ENCODE results near the gene PM20D2. TPM values are rescaled to one million over a fixed set of nuclear protein-coding genes. Genes with fewer than 3 reads are reported as not detected.

Gene PM20D2
- polyA plus RNA-seq, 4 donors: 2.4 to 31.3 (median 7.6) TPM

- 55 to 72% (median 64%) methylated on average over 2 of the region's 2 CpGs for WGBS, 3 donors
- Histone ChIP-seq H3K4me3 (ENCODE audit: low read depth in 1 of 3, low read length in 3 of 3) (no peak overlapping the region), H3K27ac (ENCODE audit: low read depth in 1 of 3, low read length in 2 of 3) (no peak overlapping the region), H3K4me1 (ENCODE audit: control insufficient read depth in 3 of 3, insufficient read depth in 2 of 3, low read depth in 1 of 3, low read length in 2 of 3) (no peaks in the 10 kb centered on the region), H3K27me3 (ENCODE audit: control insufficient read depth in 3 of 3, insufficient read depth in 3 of 3, low read length in 3 of 3) (no peaks in the 10 kb centered on the region), H3K9me3 (ENCODE audit: control insufficient read depth in 2 of 2, insufficient read depth in 1 of 2, low read depth in 1 of 2, low read length in 1 of 2) (peaks cover 0 to 12% of the 10 kb centered on the region in 2 donors), H3K36me3 (ENCODE audit: control insufficient read depth in 3 of 3, insufficient read depth in 2 of 3, low read depth in 1 of 3, low read length in 3 of 3) (no peaks in the 10 kb centered on the region)
- DNase-seq (no peak), FAIRE-seq (no peak)
Measured at GRCh38 chr6:89199579-89199978, 53.7 kb downstream of the PM20D2 start.

GRCh38 chr6:89200706-89201215, 54.9 kb downstream of the PM20D2 start:
- FAIRE-seq (no peak), DNase-seq (no peak)
- H3K27me3 ChIP-seq (ENCODE audit: control insufficient read depth in 3 of 3, insufficient read depth in 3 of 3, low read length in 3 of 3): no peaks in the 10 kb centered on the region
- no peaks in the 10 kb centered on the region for H3K36me3 ChIP-seq (ENCODE audit: control insufficient read depth in 3 of 3, insufficient read depth in 2 of 3, low read depth in 1 of 3, low read length in 3 of 3)
- H3K9me3 ChIP-seq (ENCODE audit: control insufficient read depth in 2 of 2, insufficient read depth in 1 of 2, low read depth in 1 of 2, low read length in 1 of 2): peaks cover 0 to 4% of the 10 kb centered on the region in 2 donors
- H3K4me1 ChIP-seq (ENCODE audit: control insufficient read depth in 3 of 3, insufficient read depth in 2 of 3, low read depth in 1 of 3, low read length in 2 of 3): no peaks in the 10 kb centered on the region
- H3K4me3 ChIP-seq (ENCODE audit: low read depth in 1 of 3, low read length in 3 of 3): no peak overlapping the region
- no peak overlapping the region for H3K27ac ChIP-seq (ENCODE audit: low read depth in 1 of 3, low read length in 2 of 3)
- 87 to 91% (median 90%) methylated on average over 7 of the region's 7 CpGs for WGBS, 3 donors

- no peak overlapping the region for H3K27ac ChIP-seq (ENCODE audit: low read depth in 1 of 3, low read length in 2 of 3)
- 78 to 91% (median 83%) methylated on average over 11 of the region's 11 CpGs for WGBS, 3 donors
- no peak for FAIRE-seq
- H3K36me3 ChIP-seq (ENCODE audit: control insufficient read depth in 3 of 3, insufficient read depth in 2 of 3, low read depth in 1 of 3, low read length in 3 of 3): no peaks in the 10 kb centered on the region
- H3K9me3 ChIP-seq (ENCODE audit: control insufficient read depth in 2 of 2, insufficient read depth in 1 of 2, low read depth in 1 of 2, low read length in 1 of 2): no peaks in the 10 kb centered on the region
- no peaks in the 10 kb centered on the region for H3K27me3 ChIP-seq (ENCODE audit: control insufficient read depth in 3 of 3, insufficient read depth in 3 of 3, low read length in 3 of 3)
- no peak for DNase-seq
- no peaks in the 10 kb centered on the region for H3K4me1 ChIP-seq (ENCODE audit: control insufficient read depth in 3 of 3, insufficient read depth in 2 of 3, low read depth in 1 of 3, low read length in 2 of 3)
- H3K4me3 ChIP-seq (ENCODE audit: low read depth in 1 of 3, low read length in 3 of 3): no peak overlapping the region
Measured at GRCh38 chr6:89204096-89204495, 58.2 kb downstream of the PM20D2 start.

GRCh38 chr6:89205819-89206218, 60.0 kb downstream of the PM20D2 start:
- Histone ChIP-seq H3K27me3 (ENCODE audit: control insufficient read depth in 3 of 3, insufficient read depth in 3 of 3, low read length in 3 of 3) (no peaks in the 10 kb centered on the region), H3K4me1 (ENCODE audit: control insufficient read depth in 3 of 3, insufficient read depth in 2 of 3, low read depth in 1 of 3, low read length in 2 of 3) (no peaks in the 10 kb centered on the region), H3K27ac (ENCODE audit: low read depth in 1 of 3, low read length in 2 of 3) (no peak overlapping the region), H3K36me3 (ENCODE audit: control insufficient read depth in 3 of 3, insufficient read depth in 2 of 3, low read depth in 1 of 3, low read length in 3 of 3) (no peaks in the 10 kb centered on the region), H3K4me3 (ENCODE audit: low read depth in 1 of 3, low read length in 3 of 3) (no peak overlapping the region), H3K9me3 (ENCODE audit: control insufficient read depth in 2 of 2, insufficient read depth in 1 of 2, low read depth in 1 of 2, low read length in 1 of 2) (no peaks in the 10 kb centered on the region)
- 65 to 78% (median 68%) methylated on average over 4 of the region's 4 CpGs for WGBS, 3 donors
- no peak for DNase-seq
- no peak for FAIRE-seq

- 61 to 95% (median 87%) methylated on average over 4 of the region's 4 CpGs for WGBS, 3 donors
- Histone ChIP-seq H3K27ac (ENCODE audit: low read depth in 1 of 3, low read length in 2 of 3) (no peak overlapping the region), H3K9me3 (ENCODE audit: control insufficient read depth in 2 of 2, insufficient read depth in 1 of 2, low read depth in 1 of 2, low read length in 1 of 2) (no peaks in the 10 kb centered on the region), H3K4me1 (ENCODE audit: control insufficient read depth in 3 of 3, insufficient read depth in 2 of 3, low read depth in 1 of 3, low read length in 2 of 3) (no peaks in the 10 kb centered on the region), H3K27me3 (ENCODE audit: control insufficient read depth in 3 of 3, insufficient read depth in 3 of 3, low read length in 3 of 3) (no peaks in the 10 kb centered on the region), H3K36me3 (ENCODE audit: control insufficient read depth in 3 of 3, insufficient read depth in 2 of 3, low read depth in 1 of 3, low read length in 3 of 3) (no peaks in the 10 kb centered on the region), H3K4me3 (ENCODE audit: low read depth in 1 of 3, low read length in 3 of 3) (no peak overlapping the region)
- FAIRE-seq: no peak
- DNase-seq: no peak
Measured at GRCh38 chr6:89208551-89208950, 62.7 kb downstream of the PM20D2 start.

GRCh38 chr6:89209457-89209856, 63.6 kb downstream of the PM20D2 start:
- DNase-seq: no peak

GRCh38 chr6:89212472-89212871, 66.6 kb downstream of the PM20D2 start:
- H3K27me3 ChIP-seq (ENCODE audit: control insufficient read depth in 3 of 3, insufficient read depth in 3 of 3, low read length in 3 of 3): peaks cover 0 to 4% (median 0%) of the 10 kb centered on the region in 3 donors
- H3K9me3 ChIP-seq (ENCODE audit: control insufficient read depth in 2 of 2, insufficient read depth in 1 of 2, low read depth in 1 of 2, low read length in 1 of 2): no peaks in the 10 kb centered on the region
- no peak overlapping the region for H3K4me3 ChIP-seq (ENCODE audit: low read depth in 1 of 3, low read length in 3 of 3)
- no peaks in the 10 kb centered on the region for H3K36me3 ChIP-seq (ENCODE audit: control insufficient read depth in 3 of 3, insufficient read depth in 2 of 3, low read depth in 1 of 3, low read length in 3 of 3)
- FAIRE-seq (no peak), DNase-seq (no peak)
- no peaks in the 10 kb centered on the region for H3K4me1 ChIP-seq (ENCODE audit: control insufficient read depth in 3 of 3, insufficient read depth in 2 of 3, low read depth in 1 of 3, low read length in 2 of 3)
- 63 to 66% (median 64%) methylated on average over 5 of the region's 5 CpGs for WGBS, 3 donors
- no peak overlapping the region for H3K27ac ChIP-seq (ENCODE audit: low read depth in 1 of 3, low read length in 2 of 3)

More at GRCh38 chr6:89209457-89209856, 63.6 kb downstream of the PM20D2 start:
- Histone ChIP-seq H3K9me3 (ENCODE audit: control insufficient read depth in 2 of 2, insufficient read depth in 1 of 2, low read depth in 1 of 2, low read length in 1 of 2) (no peaks in the 10 kb centered on the region), H3K4me1 (ENCODE audit: control insufficient read depth in 3 of 3, insufficient read depth in 2 of 3, low read depth in 1 of 3, low read length in 2 of 3) (no peaks in the 10 kb centered on the region), H3K27me3 (ENCODE audit: control insufficient read depth in 3 of 3, insufficient read depth in 3 of 3, low read length in 3 of 3) (no peaks in the 10 kb centered on the region), H3K36me3 (ENCODE audit: control insufficient read depth in 3 of 3, insufficient read depth in 2 of 3, low read depth in 1 of 3, low read length in 3 of 3) (no peaks in the 10 kb centered on the region), H3K4me3 (ENCODE audit: low read depth in 1 of 3, low read length in 3 of 3) (no peak overlapping the region), H3K27ac (ENCODE audit: low read depth in 1 of 3, low read length in 2 of 3) (no peak overlapping the region)
- 85 to 94% (median 90%) methylated on average over 6 of the region's 6 CpGs for WGBS, 3 donors
- no peak for FAIRE-seq

- DNase-seq (no peak), FAIRE-seq (no peak)
- no peaks in the 10 kb centered on the region for H3K36me3 ChIP-seq (ENCODE audit: control insufficient read depth in 3 of 3, insufficient read depth in 2 of 3, low read depth in 1 of 3, low read length in 3 of 3)
- no peak overlapping the region for H3K4me3 ChIP-seq (ENCODE audit: low read depth in 1 of 3, low read length in 3 of 3)
- peaks cover 0 to 4% (median 0%) of the 10 kb centered on the region in 3 donors for H3K27me3 ChIP-seq (ENCODE audit: control insufficient read depth in 3 of 3, insufficient read depth in 3 of 3, low read length in 3 of 3)
- H3K9me3 ChIP-seq (ENCODE audit: control insufficient read depth in 2 of 2, insufficient read depth in 1 of 2, low read depth in 1 of 2, low read length in 1 of 2): no peaks in the 10 kb centered on the region
- no peak overlapping the region for H3K27ac ChIP-seq (ENCODE audit: low read depth in 1 of 3, low read length in 2 of 3)
- no peaks in the 10 kb centered on the region for H3K4me1 ChIP-seq (ENCODE audit: control insufficient read depth in 3 of 3, insufficient read depth in 2 of 3, low read depth in 1 of 3, low read length in 2 of 3)
Measured at GRCh38 chr6:89214197-89214596, 68.3 kb downstream of the PM20D2 start.
